ENCODE results near the gene EFCAB8. TPM values are rescaled to one million over a fixed set of nuclear protein-coding genes. Genes with fewer than 3 reads are reported as not detected.

Gene EFCAB8
- total RNA-seq, 8 experiments from 2014 or later: 0.05 to 0.73 (median 0.17) TPM; not detected in 3

GRCh38 chr20:32909451-32909850, 50.7 kb downstream of the EFCAB8 start:
- Histone ChIP-seq H3K4me3 (no peak overlapping the region), H3K4me1 (replicated peaks in 1 of 2) (no peaks in the 10 kb centered on the region), H3K27ac (no peak overlapping the region)
- in situ Hi-C loops (cut with MboI; ENCODE audit: low pct_unique_long_range_greater_than_20kb in 2 of 9, low sequenced_read_pairs in 9 of 9, unreplicated experiment in 9 of 9): loop anchor here in 2 of 9 experiments (10.0 to 25.0 kb wide), 2 partner anchors 153 to 185 kb away; partner anchors contain the start of gene BPIFB3 (in 1 of the 2)
- ATAC-seq (replicated peaks in 6 of 8): no peak
- 33 to 80% (median 53%) methylated on average over 1 to 3 of the region's 9 CpGs; no CpG with 5 or more reads in 6 of the 10 experiments for WGBS, 10 experiments

- H3K4me3 ChIP-seq: no peak overlapping the region
- 77 to 100% (median 94%) methylated on average over 1 to 4 of the region's 14 CpGs; no CpG with 5 or more reads in 4 of the 10 experiments for WGBS, 10 experiments
- no peak for ATAC-seq (replicated peaks in 6 of 8)
- H3K27ac ChIP-seq: no peak overlapping the region
- in situ Hi-C loops (cut with MboI; ENCODE audit: low pct_unique_long_range_greater_than_20kb in 2 of 9, low sequenced_read_pairs in 9 of 9, unreplicated experiment in 9 of 9): loop anchor here in 2 of 9 experiments (10.0 to 25.0 kb wide), 2 partner anchors 152 to 185 kb away; partner anchors contain the start of gene BPIFB3 (in 1 of the 2)
- no peaks in the 10 kb centered on the region for H3K4me1 ChIP-seq (replicated peaks in 1 of 2)
Observed at GRCh38 chr20:32909896-32910571, 51.3 kb downstream of the EFCAB8 start.

GRCh38 chr20:32911355-32911754, 52.6 kb downstream of the EFCAB8 start:
- no peak overlapping the region for H3K4me3 ChIP-seq
- H3K27ac ChIP-seq: no peak overlapping the region
- in situ Hi-C loops (cut with MboI; ENCODE audit: low pct_unique_long_range_greater_than_20kb in 2 of 9, low sequenced_read_pairs in 9 of 9, unreplicated experiment in 9 of 9): loop anchor here in 1 of 9 experiments (25.0 kb wide), 1 partner anchor 151 kb away; the partner anchor contains the start of gene BPIFB3
- no peaks in the 10 kb centered on the region for H3K4me1 ChIP-seq (replicated peaks in 1 of 2)
- WGBS, 10 experiments: 27 to 100% (median 64%) methylated on average over 1 to 8 of the region's 13 CpGs; no CpG with 5 or more reads in 3 of the 10 experiments
- peak in 3 of 8 experiments; percentile 39 to 48 (median 44) for ATAC-seq (replicated peaks in 6 of 8)

GRCh38 chr20:32912688-32913087, 54.0 kb downstream of the EFCAB8 start:
- in situ Hi-C loops (cut with MboI; ENCODE audit: low pct_unique_long_range_greater_than_20kb in 2 of 9, low sequenced_read_pairs in 9 of 9, unreplicated experiment in 9 of 9): loop anchor here in 1 of 9 experiments (25.0 kb wide), 1 partner anchor 150 kb away; the partner anchor contains the start of gene BPIFB3
- ATAC-seq (replicated peaks in 6 of 8): no peak
- no peaks in the 10 kb centered on the region for H3K4me1 ChIP-seq (replicated peaks in 1 of 2)
- WGBS, 10 experiments: 75 to 100% (median 100%) methylated on average over 1 of the region's 1 CpG; no CpG with 5 or more reads in 5 of the 10 experiments
- no peak overlapping the region for H3K4me3 ChIP-seq
- H3K27ac ChIP-seq: no peak overlapping the region

GRCh38 chr20:32914031-32914430, 55.3 kb downstream of the EFCAB8 start:
- no peak for ATAC-seq (replicated peaks in 6 of 8)
- in situ Hi-C loops (cut with MboI; ENCODE audit: low pct_unique_long_range_greater_than_20kb in 2 of 9, low sequenced_read_pairs in 9 of 9, unreplicated experiment in 9 of 9): loop anchor here in 1 of 9 experiments (25.0 kb wide), 1 partner anchor 148 kb away; the partner anchor contains the start of gene BPIFB3
- no peak overlapping the region for H3K27ac ChIP-seq
- 100% methylated on average over 1 of the region's 1 CpG; no CpG with 5 or more reads in 9 of the 10 experiments for WGBS, 10 experiments
- H3K4me1 ChIP-seq (replicated peaks in 1 of 2): no peaks in the 10 kb centered on the region
- no peak overlapping the region for H3K4me3 ChIP-seq

- no peak for ATAC-seq (replicated peaks in 6 of 8)
- 0 to 78% (median 30%) methylated on average over 1 to 6 of the region's 9 CpGs; no CpG with 5 or more reads in 5 of the 10 experiments for WGBS, 10 experiments
- in situ Hi-C loops (cut with MboI; ENCODE audit: low pct_unique_long_range_greater_than_20kb in 2 of 9, low sequenced_read_pairs in 9 of 9, unreplicated experiment in 9 of 9): loop anchor here in 1 of 9 experiments (25.0 kb wide), 1 partner anchor 145 kb away; the partner anchor contains the start of gene BPIFB3
- H3K27ac ChIP-seq: no peak overlapping the region
- H3K4me1 ChIP-seq (replicated peaks in 1 of 2): no peaks in the 10 kb centered on the region
- H3K4me3 ChIP-seq: no peak overlapping the region
Observed at GRCh38 chr20:32917191-32917950, 58.6 kb downstream of the EFCAB8 start.

GRCh38 chr20:32918296-32918695, 59.6 kb downstream of the EFCAB8 start:
- in situ Hi-C loops (cut with MboI; ENCODE audit: low pct_unique_long_range_greater_than_20kb in 2 of 9, low sequenced_read_pairs in 9 of 9, unreplicated experiment in 9 of 9): loop anchor here in 1 of 9 experiments (25.0 kb wide), 1 partner anchor 144 kb away; the partner anchor contains the start of gene BPIFB3

GRCh38 chr20:32918751-32919150, 60.0 kb downstream of the EFCAB8 start:
- H3K4me1 ChIP-seq (replicated peaks in 1 of 2): no peaks in the 10 kb centered on the region
- in situ Hi-C loops (cut with MboI; ENCODE audit: low pct_unique_long_range_greater_than_20kb in 2 of 9, low sequenced_read_pairs in 9 of 9, unreplicated experiment in 9 of 9): loop anchor here in 1 of 9 experiments (25.0 kb wide), 1 partner anchor 144 kb away; the partner anchor contains the start of gene BPIFB3
- H3K4me3 ChIP-seq: no peak overlapping the region
- H3K27ac ChIP-seq: no peak overlapping the region
- no peak for ATAC-seq (replicated peaks in 6 of 8)
- WGBS, 10 experiments: 86% methylated on average over 1 of the region's 1 CpG; no CpG with 5 or more reads in 9 of the 10 experiments

More at GRCh38 chr20:32918296-32918695, 59.6 kb downstream of the EFCAB8 start:
- Histone ChIP-seq H3K27ac (no peak overlapping the region), H3K4me3 (no peak overlapping the region), H3K4me1 (replicated peaks in 1 of 2) (no peaks in the 10 kb centered on the region)
- WGBS, 10 experiments: 43 to 78% (median 70%) methylated on average over 6 to 8 of the region's 12 CpGs; no CpG with 5 or more reads in 7 of the 10 experiments
- no peak for ATAC-seq (replicated peaks in 6 of 8)

GRCh38 chr20:32920066-32920465, 61.3 kb downstream of the EFCAB8 start:
- ATAC-seq (replicated peaks in 6 of 8): no peak
- no peaks in the 10 kb centered on the region for H3K4me1 ChIP-seq (replicated peaks in 1 of 2)
- WGBS, 10 experiments: 0 to 70% (median 40%) methylated on average over 1 to 10 of the region's 12 CpGs; no CpG with 5 or more reads in 6 of the 10 experiments
- no peak overlapping the region for H3K27ac ChIP-seq
- in situ Hi-C loops (cut with MboI; ENCODE audit: low pct_unique_long_range_greater_than_20kb in 2 of 9, low sequenced_read_pairs in 9 of 9, unreplicated experiment in 9 of 9): loop anchor here in 1 of 9 experiments (25.0 kb wide), 1 partner anchor 142 kb away; the partner anchor contains the start of gene BPIFB3
- H3K4me3 ChIP-seq: no peak overlapping the region

- in situ Hi-C loops (cut with MboI; ENCODE audit: low pct_unique_long_range_greater_than_20kb in 2 of 9, low sequenced_read_pairs in 9 of 9, unreplicated experiment in 9 of 9): loop anchor here in 1 of 9 experiments (25.0 kb wide), 1 partner anchor 142 kb away; the partner anchor contains the start of gene BPIFB3
- 30 to 100% (median 67%) methylated on average over 1 to 5 of the region's 6 CpGs; no CpG with 5 or more reads in 3 of the 10 experiments for WGBS, 10 experiments
- no peak for ATAC-seq (replicated peaks in 6 of 8)
- H3K4me3 ChIP-seq: no peak overlapping the region
- H3K4me1 ChIP-seq (replicated peaks in 1 of 2): no peaks in the 10 kb centered on the region
- H3K27ac ChIP-seq: no peak overlapping the region
Observed at GRCh38 chr20:32920530-32921298, 62.0 kb downstream of the EFCAB8 start.

GRCh38 chr20:32922466-32922865, 63.7 kb downstream of the EFCAB8 start:
- in situ Hi-C loops (cut with MboI; ENCODE audit: low pct_unique_long_range_greater_than_20kb in 2 of 9, low sequenced_read_pairs in 9 of 9, unreplicated experiment in 9 of 9): loop anchor here in 1 of 9 experiments (25.0 kb wide), 1 partner anchor 140 kb away; the partner anchor contains the start of gene BPIFB3
- no peaks in the 10 kb centered on the region for H3K4me1 ChIP-seq (replicated peaks in 1 of 2)
- H3K4me3 ChIP-seq: no peak overlapping the region
- WGBS, 10 experiments: 0 to 76% (median 38%) methylated on average over 1 to 3 of the region's 3 CpGs; no CpG with 5 or more reads in 2 of the 10 experiments
- H3K27ac ChIP-seq: no peak overlapping the region
- no peak for ATAC-seq (replicated peaks in 6 of 8)

GRCh38 chr20:32924781-32925180, 66.1 kb downstream of the EFCAB8 start:
- no peak for ATAC-seq (replicated peaks in 6 of 8)
- Histone ChIP-seq H3K4me3 (no peak overlapping the region), H3K4me1 (replicated peaks in 1 of 2) (no peaks in the 10 kb centered on the region), H3K27ac (no peak overlapping the region)
- in situ Hi-C loops (cut with MboI; ENCODE audit: low pct_unique_long_range_greater_than_20kb in 2 of 9, low sequenced_read_pairs in 9 of 9, unreplicated experiment in 9 of 9): loop anchor here in 1 of 9 experiments (25.0 kb wide), 1 partner anchor 138 kb away; the partner anchor contains the start of gene BPIFB3
- WGBS, 10 experiments: 40 to 100% (median 80%) methylated on average over 1 of the region's 1 CpG; no CpG with 5 or more reads in 7 of the 10 experiments
